Thoracic aorta (tissue), 2 donors: Measurements from ENCODE around the gene MMP3. TPM values are rescaled to one million over a fixed set of nuclear protein-coding genes. Genes with fewer than 3 reads are reported as not detected.

Source experiments
- ATAC-seq: fragments of 150-250 bp; one replicate; pipeline ENCODE4 v1.8.0; 2017; ENCODE audit warnings: low read depth; ENCODE audit not compliant: insufficient number of reproducible peaks, low FRiP score
- DNase-seq: peaks from one replicate; pipeline ENCODE4 v3.0.0-alpha.2; 2020; ENCODE audit warnings: low spot score
- H3K27ac ChIP-seq, 2 donors: fragments of 200-600 bp; sonication (generic); 1 replicate in 1 of 2; 2 replicates in 1 of 2; pipeline ENCODE4 v1.5.1; 2016; ENCODE audit warnings: mild to moderate bottlenecking in 2 of 2, moderate library complexity in 2 of 2
- H3K27me3 ChIP-seq: fragments of 200-600 bp; sonication (generic); replicated peaks from 2 replicates; pipeline ENCODE4 v1.6.0; 2016; ENCODE audit warnings: mild to moderate bottlenecking; ENCODE audit not compliant: insufficient read depth
- H3K36me3 ChIP-seq: fragments of 200-600 bp; sonication (generic); one replicate; pipeline ENCODE4 v1.5.1; 2016
- H3K4me1 ChIP-seq, 2 donors: fragments of 200-600 bp; sonication (generic); 1 replicate in 1 of 2; 2 replicates in 1 of 2; pipeline versions ENCODE4 v1.5.1 to v1.6.0; 2016; ENCODE audit warnings: low read depth in 2 of 2, mild to moderate bottlenecking in 1 of 2; ENCODE audit not compliant: control insufficient read depth in 1 of 2
- H3K4me3 ChIP-seq: fragments of 200-600 bp; sonication (generic); 2 replicates; pipeline ENCODE4 v1.5.1; 2016; ENCODE audit warnings: mild to moderate bottlenecking
- H3K9me3 ChIP-seq: fragments of 200-600 bp; sonication (generic); 2 replicates; pipeline ENCODE4 v1.5.1; 2016
- total RNA-seq, 2 donors: library from RNA; depleted of rRNA; stranded (reverse); fragments of >200 nt; gene quantifications; one replicate each; pipeline versions ENCODE4 v1.1.0 to v1.2.3, GENCODE V29; 2016
- TF ChIP-seq, protein P1 (sequence below): fragments of 200-600 bp; sonication (generic); IDR thresholded peaks from one replicate; pipeline ENCODE4 v1.5.1; 2019; ENCODE audit warnings: antibody characterized with exemption

The MMP3 gene
- total RNA-seq, 2 donors from 2014 or later: 4.2 to 8.9 TPM

DNA sequence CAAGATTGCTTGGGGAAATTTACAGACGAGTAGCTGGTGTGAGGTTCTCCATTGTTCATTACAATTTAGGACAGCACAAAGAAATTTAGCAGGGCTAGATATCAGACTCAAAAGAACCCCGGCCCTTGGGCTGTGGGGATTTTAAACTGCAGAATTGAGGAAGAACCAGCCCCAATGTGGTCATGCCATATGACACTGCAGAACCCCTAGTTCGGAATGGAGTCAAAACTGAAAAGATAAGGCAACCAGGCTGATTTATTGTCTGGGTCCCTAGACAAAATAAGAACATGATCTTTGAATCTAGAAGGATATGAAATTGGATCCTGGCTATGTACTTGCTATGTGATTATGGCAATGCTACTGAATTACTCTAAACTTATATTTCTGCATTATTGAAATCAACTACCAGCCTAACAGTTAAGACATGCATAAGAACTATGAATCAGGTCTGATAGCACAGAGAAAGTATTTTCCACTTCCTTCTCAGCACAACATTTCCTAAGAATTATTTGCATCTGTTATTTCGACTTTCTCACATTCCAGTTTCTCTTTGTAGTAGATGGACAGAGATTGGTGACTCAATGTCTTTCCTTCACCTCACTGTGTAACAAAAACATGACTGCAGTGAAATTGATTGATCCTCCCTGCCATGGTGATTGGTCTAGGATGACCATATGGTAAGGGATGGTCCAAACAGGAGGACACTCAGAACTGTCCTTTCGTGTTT is 13.2 kb downstream of the MMP3 start:
- H3K36me3 ChIP-seq: no peaks in the 10 kb centered on the region
- no peak overlapping the region for H3K27ac ChIP-seq
- H3K9me3 ChIP-seq: no peaks in the 10 kb centered on the region
- no peaks in the 10 kb centered on the region for H3K4me1 ChIP-seq
- no peak for ATAC-seq
- no peak overlapping the region for H3K4me3 ChIP-seq
- TF ChIP-seq, protein P1, sequence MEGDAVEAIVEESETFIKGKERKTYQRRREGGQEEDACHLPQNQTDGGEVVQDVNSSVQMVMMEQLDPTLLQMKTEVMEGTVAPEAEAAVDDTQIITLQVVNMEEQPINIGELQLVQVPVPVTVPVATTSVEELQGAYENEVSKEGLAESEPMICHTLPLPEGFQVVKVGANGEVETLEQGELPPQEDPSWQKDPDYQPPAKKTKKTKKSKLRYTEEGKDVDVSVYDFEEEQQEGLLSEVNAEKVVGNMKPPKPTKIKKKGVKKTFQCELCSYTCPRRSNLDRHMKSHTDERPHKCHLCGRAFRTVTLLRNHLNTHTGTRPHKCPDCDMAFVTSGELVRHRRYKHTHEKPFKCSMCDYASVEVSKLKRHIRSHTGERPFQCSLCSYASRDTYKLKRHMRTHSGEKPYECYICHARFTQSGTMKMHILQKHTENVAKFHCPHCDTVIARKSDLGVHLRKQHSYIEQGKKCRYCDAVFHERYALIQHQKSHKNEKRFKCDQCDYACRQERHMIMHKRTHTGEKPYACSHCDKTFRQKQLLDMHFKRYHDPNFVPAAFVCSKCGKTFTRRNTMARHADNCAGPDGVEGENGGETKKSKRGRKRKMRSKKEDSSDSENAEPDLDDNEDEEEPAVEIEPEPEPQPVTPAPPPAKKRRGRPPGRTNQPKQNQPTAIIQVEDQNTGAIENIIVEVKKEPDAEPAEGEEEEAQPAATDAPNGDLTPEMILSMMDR: no peak
- no peaks in the 10 kb centered on the region for H3K27me3 ChIP-seq
- DNase-seq: no peak

DNA sequence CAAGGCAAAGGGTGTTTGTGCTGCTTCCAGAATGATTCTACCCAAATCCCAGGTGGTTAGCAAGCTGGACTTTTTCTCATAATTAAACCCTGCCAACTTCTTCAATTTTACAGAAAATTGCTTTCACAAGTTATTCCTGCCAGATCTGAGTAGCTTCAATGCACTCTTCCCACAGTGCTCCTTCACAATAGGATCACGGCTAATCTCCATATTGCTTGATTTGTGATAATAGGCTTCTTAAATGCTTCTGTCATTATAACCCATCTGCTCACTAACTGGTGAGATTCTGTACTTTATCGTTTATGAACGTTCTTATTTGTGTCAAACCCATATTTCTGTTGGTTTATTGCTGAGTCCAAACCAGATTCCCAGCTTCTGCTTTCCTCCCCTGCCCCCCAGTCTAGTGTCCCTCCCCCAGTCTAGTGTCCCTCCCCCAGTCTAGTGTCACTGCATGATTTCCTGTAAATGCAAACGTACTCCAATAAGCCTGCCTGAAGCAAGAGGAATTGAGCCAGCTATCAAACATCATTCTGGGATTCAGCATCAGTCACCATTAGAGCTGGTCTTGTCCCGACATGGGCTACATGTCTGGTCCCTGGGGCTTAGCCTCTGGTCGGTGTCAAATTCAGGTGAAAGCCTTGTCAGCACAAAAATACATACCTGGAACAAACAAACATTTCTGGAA is 14.0 kb downstream of the MMP3 start:
- Histone ChIP-seq H3K27me3 (no peaks in the 10 kb centered on the region), H3K4me1 (no peaks in the 10 kb centered on the region), H3K9me3 (no peaks in the 10 kb centered on the region), H3K27ac (no peak overlapping the region), H3K36me3 (no peaks in the 10 kb centered on the region), H3K4me3 (no peak overlapping the region)
- TF ChIP-seq, protein P1: no peak
- DNase-seq: no peak
- no peak for ATAC-seq

DNA sequence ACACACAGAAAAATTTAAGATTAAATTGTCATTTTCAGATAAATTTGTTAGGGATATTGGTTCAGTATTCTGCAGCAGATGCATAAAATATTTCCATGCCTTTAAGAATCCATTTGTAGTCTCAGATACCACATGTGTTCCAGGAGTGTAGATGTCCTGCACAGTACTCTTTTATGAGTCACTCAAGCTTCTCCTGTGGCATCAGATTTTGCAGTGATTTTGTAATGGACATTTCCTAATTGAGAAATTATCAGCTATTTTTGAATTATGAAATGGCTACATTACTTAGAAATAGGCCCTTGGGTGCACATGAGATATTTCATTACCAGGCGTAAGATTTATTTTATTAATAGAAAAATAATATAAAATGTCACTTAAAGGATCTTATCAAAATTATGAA is 18.9 kb downstream of the MMP3 start:
- H3K27me3 ChIP-seq: no peaks in the 10 kb centered on the region
- ATAC-seq (no peak), DNase-seq (no peak)
- H3K4me3 ChIP-seq: no peak overlapping the region
- no peaks in the 10 kb centered on the region for H3K36me3 ChIP-seq
- TF ChIP-seq, protein P1: no peak
- H3K9me3 ChIP-seq: no peaks in the 10 kb centered on the region
- H3K27ac ChIP-seq: no peak overlapping the region
- H3K4me1 ChIP-seq: no peaks in the 10 kb centered on the region

DNA sequence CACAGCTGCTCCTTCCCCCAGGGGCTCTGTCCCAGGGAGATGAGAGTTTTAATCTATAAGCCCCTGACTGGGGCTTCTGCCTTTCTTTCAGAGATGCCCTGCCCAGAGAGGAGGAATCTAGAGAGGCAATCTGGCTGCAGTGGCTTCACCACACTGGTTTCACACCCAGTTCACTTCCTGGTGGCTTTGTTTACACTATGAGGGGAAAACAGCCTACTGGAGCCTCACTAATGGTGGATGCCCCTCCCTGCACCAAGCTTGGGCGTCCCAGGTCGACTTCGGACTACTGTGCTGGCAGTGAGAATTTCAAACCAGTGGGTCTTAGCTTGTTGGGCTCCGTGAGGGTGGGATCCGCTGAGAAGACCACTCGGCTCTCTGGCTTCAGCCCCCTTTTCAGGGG is 23.9 kb downstream of the MMP3 start:
- TF ChIP-seq, protein P1: no peak
- ATAC-seq (no peak), DNase-seq (no peak)
- Histone ChIP-seq H3K27ac (no peak overlapping the region), H3K36me3 (no peaks in the 10 kb centered on the region), H3K4me3 (no peak overlapping the region), H3K9me3 (no peaks in the 10 kb centered on the region), H3K27me3 (no peaks in the 10 kb centered on the region), H3K4me1 (no peaks in the 10 kb centered on the region)

DNA sequence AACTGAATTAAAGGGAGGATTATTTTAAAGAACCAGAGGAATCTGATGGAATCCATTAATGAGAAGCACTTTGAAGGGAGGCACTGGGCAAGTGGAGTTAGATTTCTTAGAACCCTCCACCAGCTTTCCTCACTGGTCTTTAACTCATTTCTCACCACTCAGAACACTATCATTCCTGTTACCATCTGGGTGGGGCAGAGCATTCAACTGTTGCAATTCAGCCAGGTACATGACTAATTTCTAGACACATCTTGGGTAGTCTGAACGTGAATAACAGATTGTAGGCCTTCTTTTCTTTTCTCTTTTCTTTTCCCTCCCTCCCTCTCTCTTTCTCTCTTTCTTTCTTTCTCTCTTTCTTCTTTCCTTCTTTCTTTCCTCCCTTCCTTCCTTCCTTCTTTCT is 29.9 kb downstream of the MMP3 start:
- DNase-seq: no peak
- ATAC-seq: no peak
- no peak overlapping the region for H3K27ac ChIP-seq
- H3K27me3 ChIP-seq: no peaks in the 10 kb centered on the region
- no peaks in the 10 kb centered on the region for H3K9me3 ChIP-seq
- no peaks in the 10 kb centered on the region for H3K36me3 ChIP-seq
- TF ChIP-seq, protein P1: no peak
- no peak overlapping the region for H3K4me3 ChIP-seq
- H3K4me1 ChIP-seq: no peaks in the 10 kb centered on the region
